NCI-H1048 (cell line): ENCODE measurements around the gene SVOPL.
A peak's percentile ranks its signal among the peaks of the same experiment; 100 is the strongest.

Experiments used
- DNase-seq: peaks from one replicate; lab custom pipeline; 2025; lab: John Stamatoyannopoulos, UW

SVOPL gene

DNA sequence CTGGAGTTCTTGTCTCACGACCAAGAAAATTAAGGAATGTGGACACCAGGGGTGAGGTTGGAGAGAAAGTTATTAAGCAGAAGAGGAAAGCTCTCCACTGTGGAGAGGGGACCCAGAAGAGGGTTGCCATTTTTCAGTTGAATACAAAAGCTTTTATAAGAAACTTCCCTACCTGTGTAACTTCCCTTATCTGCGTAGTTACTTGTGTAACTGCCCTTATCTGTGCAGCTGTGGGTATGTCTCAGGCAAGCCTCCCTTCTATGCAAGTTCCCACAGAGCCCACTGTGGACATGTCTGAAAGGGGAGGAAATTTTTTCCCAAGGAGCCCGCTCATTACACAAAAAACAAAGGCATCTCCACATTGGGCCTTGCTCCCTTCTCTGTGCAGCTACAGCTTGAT lies 94.9 kb downstream of the SVOPL start:
- DNase-seq = no peak

DNA sequence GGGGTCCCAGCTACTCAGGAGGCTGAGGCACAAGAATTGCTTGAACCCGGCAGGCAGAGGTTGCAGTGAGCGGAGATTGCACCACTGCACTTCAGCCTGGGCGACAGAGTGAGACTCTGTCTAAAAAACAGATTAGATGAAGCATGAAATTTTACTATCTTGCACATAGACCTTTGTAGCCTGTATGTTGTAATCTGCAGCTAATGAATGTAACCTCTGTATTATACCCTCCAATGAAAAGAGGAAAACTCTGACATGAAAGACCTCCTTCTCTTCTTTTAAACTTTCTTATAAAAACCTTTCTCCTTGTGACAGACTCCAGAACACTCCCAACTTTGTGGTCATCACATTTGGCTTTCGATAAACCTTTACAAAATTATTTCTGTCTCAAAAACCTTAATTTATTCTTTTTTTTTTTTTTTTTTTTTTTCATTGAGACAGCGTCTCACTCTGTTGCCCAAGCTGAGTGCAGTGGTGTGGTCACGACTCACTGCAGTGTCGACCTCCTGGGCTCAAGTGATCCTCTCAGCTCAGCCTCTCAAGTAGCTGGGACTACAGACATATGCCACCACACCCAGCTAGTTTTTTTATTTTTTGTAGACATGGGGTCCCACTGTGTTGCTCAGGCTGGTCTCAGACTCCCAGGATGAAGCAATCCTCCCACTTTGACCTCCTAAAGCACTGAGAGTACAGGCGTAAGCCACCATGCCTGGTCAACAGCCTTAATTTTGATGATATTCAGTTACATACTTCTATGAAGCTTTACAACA lies 97.4 kb downstream of the SVOPL start:
- DNase-seq = no peak

DNA sequence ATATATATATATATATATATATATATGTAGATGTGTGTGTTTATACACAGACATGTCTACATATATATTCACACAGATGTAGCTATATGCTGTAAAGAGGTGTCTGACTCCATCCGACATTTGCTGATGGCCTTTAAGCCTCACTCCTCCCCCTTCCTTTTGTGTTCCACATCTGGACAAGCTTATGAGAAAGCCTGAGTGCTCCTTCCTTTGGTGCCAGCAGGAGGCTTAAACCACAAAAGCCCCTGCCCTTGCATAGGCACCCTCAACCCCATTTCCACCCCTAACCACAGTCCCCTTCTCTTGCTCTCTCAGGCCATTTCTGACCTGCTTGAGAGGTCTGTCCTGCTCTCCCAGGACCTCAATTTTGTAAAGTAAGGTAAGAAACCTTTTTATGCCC lies 98.7 kb downstream of the SVOPL start:
- DNase-seq = no peak

DNA sequence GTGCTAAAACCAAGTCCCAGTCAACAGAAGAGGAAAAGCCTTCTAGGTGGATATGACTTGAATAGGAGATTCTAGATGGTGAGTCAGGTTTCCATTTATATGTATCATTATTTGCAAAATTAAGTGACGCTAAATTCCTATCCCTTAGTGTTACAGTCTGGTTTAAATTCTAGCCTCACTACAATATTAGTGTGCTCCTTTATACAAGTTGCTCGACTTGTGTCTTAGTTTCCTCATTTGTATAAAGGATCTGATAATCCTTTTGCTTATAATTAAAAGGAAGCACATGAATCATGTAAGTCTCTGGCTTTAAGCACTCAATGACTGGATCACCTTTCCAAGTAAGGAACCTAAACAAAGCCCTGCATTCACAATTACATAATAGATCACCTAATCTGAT lies 105.7 kb downstream of the SVOPL start:
- DNase-seq = no peak

DNA sequence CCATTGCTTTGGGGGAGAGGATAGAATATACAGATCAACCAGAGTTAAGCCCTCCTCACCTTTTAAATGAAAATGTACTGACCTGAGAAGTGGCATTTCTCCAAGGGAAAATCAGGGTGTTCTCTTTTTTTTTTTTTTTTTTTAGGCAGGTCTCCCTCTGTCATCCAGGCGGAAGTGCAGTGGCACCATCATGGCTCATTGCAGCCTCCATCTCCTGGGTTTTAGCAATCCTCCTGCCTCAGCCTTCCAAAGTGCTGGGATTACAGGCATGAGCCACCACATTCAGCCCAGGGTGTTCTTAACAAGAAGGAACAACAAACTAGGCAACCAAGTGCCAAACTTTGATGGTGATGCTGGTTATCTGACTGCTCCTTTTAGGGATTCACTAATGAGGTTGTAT lies 111.0 kb downstream of the SVOPL start:
- no peak for DNase-seq

DNA sequence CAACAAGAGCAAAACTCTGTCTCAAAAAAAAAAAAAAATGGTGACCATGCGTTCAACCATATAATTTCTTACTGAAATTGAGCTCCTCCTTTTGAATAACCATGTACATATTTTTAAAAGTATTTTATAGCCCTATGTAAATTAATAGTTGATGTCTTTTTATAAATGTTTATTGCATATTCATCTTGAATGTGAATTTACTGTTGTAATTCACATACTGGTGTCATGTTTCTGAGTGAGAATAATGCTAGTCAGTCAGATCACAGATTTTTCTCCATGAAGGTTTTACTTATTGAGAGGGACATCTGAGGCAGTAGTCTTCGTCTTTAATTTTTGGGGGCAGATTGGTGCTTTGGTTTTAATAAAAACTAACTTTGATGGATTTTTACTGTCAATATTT lies 112.2 kb downstream of the SVOPL start:
- no peak for DNase-seq

DNA sequence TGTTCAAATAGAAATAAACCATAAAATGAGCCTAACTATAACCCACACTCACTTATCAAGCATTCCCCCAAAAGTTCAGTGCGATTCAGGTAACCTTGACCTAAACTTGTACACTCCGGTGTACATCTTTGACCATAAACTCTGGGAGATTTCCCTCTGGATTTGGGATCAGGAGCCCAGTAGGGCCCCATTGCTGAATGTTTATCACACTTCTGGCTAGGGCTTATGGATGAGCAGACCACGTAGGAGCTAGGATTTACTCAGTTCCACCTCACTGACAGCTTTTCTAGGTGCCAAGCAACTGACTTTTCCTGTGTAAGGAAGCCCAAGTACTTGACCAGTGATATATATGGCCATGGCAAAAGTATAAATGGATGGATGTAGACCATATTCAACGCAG lies 113.7 kb downstream of the SVOPL start:
- DNase-seq = no peak

DNA sequence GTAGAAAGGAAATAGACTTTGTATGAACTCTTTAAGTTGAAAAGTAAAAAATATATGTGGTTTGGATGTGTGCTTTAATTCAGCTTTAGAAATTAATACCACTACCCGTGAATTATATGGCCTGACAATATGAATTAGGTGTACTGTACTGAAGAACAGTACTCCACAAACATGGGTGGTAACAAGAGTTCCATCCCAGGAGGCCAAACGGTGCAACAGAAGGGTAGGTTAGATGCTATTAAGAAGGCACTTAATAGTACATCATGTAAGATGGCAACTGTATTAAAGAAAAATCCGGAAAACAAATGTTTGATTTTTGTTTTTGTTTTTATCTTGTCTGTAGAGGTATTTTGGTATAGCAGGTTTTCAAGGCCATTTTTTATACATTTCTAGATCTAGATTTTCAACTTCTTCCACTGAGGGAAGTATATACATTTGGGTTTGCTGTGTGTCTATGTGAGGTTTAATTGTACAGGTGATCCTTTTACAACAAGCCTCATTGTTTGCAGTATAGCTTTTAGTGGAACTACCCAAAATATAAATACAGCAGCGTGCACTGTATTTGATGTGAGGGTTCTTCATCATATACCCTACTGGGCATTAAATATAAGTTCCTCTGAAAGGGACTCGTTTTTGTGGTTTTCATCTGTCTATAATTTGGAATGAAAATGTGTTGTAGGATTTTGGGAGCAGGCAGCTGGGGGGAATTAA lies 115.7 kb downstream of the SVOPL start:
- DNase-seq = no peak

DNA sequence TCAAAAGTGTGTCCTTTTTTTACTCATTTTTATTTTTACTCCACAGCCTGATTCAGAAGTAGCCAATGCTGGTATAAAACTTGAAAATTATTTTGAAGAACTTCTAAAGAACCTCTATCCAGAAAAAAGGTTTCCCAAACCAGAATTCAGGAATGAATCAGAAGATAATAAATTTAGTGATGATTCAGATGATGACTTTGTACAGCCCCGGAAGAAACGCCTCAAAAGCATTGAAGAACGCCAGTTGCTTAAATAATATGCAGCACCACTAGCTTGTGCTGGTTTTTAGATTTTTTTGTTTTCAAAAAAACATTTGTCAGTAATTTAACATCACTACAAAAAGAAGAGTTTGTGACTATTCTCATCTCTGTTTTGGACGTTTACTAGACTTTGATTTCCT lies 116.5 kb downstream of the SVOPL start:
- DNase-seq = no peak

DNA sequence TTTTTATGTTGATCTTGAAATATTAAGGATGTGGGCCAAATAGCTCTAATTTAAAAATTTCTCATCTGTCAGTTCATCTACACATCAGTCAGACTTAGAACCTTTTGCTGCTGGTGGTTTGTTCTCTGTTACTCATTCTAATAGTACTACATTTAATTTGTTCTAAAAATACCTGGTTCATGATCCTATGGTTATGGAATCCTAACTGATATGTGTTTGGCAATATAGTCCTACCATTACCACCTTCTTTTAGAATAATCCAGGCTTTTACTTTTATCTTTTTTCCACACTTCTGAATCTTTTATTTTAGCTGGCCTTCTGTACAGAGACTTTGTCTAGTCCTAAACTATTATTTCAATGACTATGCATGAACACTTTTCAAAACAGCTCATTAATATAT lies 116.9 kb downstream of the SVOPL start:
- DNase-seq = no peak

DNA sequence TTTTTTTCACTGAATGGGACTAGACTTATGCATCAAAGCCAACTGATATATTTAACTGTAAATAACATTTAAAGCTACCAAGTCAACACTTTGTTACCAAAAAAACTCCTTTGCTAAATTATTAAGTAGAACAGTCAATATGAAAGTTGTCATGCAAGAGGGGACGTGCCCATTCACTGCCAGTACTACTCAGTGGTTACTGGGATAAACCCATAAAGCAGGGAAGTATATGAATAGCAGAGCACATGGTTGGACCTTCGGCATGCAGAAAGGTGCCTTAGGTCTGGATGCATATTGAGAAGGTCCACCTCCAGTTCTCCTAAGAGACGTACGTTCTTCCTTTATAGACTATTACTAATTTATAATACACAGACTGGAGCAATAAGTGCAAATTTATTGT lies 120.1 kb downstream of the SVOPL start:
- no peak for DNase-seq

DNA sequence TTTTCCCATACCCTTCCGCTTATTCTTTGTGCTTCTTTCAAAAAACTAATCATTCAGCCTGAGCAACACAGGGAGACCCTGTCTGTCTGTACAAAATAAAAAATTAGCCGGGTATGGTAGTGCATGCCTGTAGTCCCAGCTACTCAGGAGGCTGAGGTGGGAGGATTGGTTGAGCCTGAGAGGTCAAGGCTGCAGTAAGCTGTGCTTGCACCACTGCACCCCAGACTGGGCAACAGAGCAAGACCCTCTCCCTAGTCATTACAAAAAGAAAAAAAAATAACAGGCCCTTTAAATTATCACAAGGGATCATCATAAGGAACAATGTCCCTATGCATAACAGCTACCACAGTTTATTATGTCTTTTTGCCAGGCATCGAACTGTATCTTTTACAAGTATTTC lies 121.5 kb downstream of the SVOPL start:
- DNase-seq = no peak

DNA sequence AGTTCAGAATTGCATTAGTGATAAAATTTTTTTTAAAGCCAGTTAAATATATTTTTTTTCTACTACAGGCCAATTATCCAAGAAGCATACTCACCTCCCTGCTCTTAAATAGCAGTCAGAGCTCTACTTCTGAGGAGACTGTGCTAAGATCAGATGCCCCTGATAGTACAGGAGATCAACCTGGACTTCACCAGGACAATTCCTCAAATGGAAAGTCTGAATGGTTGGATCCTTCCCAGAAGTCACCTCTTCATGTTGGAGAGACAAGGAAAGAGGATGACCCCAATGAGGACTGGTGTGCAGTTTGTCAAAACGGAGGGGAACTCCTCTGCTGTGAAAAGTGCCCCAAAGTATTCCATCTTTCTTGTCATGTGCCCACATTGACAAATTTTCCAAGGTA lies 122.0 kb downstream of the SVOPL start:
- DNase-seq = no peak

DNA sequence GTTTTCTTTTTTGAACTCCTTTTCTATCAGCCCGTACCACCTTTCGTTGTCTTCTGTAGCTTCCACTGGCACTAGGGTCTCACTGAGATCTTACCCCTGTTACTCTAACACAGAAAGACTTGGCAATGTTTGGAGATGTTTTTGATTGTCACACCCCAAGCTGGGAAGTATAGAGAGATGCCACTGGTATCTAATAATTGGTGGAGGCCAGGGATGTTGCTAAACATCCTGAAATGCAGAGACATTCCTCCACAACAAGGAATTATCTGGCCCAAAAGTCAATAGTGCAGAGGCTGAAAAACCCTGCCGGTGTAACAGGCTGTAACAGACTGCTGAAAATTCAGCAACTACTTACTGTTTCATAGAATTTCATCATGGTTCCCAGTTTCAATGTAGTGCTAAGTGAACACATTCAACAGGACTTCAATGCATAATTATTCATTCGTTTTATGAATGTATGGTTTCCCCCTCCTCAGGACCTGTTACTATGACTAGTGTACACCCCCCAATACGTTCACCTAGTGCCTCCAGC lies 125.2 kb downstream of the SVOPL start:
- no peak for DNase-seq

DNA sequence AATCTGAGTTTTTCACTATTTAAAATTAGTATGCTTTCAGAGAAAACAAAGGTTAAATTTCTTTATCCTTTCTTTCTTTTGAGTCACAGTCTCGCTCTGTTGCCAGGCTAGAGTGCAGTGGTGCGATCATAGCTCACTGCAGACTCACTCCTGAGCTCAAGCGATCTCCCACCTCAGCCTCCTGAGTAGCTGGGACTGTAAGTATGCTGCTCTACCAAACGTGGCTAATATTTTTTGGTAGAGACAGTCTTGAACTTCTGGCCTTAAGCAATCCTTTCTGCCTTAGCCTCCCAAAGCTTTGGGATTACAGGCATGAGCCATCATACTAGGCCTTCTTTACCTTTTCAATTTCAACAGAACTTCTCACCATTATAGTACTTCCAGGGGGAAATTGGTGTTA lies 127.4 kb downstream of the SVOPL start:
- no peak for DNase-seq

DNA sequence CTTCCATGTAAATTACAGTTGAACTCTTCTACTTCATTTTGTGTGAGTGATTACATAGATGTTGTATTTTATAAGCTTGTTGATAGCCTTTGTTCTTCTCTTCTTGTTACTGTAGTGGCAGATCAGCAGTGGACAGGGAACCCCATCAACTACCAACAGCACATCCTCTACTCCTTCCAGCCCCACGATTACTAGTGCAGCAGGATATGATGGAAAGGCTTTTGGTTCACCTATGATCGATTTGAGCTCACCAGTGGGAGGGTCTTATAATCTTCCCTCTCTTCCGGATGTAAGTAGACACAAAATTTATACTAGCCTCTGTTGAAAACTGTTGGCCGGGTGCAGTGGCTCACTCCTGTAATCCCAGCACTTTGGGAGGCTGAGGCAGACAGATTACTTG lies 130.4 kb downstream of the SVOPL start:
- no peak for DNase-seq

DNA sequence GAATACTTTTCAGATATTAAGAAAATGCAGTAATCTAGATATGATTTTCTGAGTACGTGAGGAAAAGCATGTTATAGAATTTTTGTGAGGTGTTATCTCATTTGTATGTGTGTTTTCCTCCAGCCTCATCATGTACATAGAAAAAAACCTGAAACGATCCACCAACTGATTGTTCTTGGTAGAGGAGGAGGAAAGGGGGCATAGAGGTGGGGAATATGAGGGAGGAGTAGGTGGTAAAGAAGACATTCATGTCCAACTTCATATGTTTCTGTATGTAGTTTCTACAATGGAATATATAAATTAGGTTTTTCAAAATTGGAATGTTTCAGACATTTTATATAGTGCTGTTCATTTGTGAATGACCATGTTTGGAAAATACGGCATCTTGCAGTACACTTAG lies 131.7 kb downstream of the SVOPL start:
- DNase-seq = no peak

DNA sequence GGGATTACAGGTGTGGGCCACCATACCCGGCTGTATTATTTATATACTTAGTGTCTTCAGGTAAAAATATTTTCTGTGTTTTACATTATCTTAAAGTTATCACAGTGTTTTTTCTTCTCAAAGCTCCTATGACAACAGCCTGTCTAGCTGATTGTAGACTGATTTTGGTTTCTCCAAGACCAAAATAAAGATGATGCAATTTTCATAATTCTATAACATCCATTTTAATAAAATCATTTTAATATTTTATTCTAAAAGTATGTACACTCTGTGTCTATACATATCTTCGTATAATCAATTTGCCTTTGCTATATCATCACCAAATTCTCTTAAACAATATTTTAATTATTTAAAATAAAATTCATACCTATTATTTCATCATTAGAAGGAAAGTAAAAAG lies 132.5 kb downstream of the SVOPL start:
- DNase-seq = no peak

DNA sequence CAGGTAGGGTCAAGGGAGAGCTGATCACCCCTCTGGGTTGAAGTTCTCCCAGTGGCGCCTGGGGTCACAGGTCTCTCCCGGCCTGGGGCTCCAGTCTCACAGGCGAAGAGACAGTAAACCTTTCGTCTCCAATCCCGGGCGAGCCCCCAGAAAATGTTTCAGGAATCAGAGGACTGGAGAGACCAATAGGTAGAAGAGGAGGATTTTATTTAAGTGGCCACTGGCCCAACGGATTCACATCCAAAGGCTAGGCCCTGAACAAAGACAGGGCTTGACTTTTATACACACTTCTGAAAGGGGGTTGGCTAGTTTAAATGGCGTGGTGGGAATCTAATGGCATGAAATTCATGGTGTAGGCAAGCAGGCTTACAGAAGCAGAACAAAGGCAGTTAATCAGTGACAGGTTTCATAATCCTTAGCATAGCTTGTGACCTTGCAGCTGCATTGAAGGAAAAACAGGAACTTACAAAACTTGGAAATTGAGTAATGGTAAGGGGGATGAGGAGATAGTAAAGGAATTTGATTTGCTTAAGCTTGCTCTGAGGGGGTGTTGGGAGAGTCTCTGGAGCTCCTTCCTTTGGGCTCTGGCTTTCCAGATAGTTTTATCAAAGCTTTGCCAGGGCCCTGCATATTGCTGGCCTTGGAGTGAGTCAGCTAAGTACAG lies 135.6 kb downstream of the SVOPL start:
- DNase-seq = no peak

DNA sequence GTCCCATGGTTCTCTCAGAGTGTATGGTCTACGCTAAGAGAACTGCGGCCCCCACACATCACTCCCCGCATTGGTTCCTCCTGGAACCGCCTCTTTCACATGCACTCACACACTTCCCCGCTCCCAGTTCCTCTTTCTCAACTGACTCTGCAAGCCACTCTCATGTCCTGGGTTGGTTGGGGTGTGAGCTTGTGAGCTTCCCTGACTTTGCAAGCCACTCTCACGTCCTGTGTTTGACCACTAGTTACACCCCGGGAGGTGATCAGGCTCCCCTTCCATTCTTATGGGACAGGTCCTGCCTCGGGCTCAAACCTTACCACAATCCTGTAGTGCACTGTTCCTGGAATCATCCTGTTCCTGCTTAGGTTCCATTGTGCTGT lies 136.1 kb downstream of the SVOPL start:
- no peak for DNase-seq

DNA sequence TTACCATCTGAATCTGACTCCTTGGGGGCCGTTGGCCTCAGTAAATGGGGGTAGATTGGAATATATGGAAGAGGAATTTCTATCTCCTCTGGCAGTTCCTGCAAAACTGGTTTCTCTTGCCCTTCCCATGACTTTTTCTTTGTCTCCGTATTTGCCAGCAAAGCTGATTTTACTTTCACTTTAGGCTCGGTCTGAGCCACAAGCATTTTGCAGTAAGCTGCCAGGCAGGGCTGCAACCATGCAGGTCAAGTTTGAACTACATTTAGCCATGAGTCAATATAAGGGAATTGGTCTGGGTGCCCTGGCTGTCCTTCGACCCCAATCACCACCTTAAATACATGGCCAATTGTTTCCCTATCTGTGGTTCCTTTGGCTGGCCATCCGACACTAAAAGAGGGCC lies 136.8 kb downstream of the SVOPL start:
- peak; percentile 34 for DNase-seq

DNA sequence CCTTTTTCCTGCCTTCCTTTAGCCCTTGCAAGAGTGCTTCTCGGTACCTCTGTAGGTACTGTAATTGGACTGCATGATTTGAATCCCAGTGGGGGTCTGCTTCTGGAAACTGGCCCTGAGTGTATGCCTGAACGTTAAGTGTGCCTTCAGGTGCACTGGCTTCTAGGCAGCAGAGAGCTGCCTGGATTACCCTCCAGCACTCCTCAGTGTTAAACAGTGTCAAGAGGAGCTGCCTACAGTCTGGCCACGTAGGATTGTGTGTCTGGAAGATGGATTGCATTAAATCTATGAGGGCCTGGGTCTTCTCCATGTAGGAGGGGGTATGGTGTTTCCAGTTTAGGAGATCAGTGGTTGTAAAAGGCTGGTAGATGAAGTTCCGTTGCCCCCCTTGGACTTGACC lies 137.4 kb downstream of the SVOPL start:
- DNase-seq = no peak

DNA sequence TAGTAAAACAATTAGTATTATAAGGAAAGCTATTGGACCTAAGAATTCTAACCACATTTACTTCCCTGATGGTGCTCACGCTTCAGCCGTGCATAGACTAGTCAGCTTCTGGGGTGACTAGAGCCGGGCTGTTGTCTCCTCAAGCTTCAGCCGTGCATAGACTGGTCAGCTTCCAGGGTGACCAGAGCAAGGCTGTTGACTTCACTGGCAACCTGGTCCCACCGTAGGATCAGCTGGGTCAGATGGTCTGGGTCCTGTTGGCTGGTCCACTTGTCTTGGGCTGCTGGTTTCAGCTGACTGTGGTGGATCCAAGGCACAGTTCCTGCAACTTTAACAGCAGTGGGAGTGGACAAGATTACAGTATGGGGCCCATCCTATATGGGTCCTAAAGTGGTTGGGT lies 141.7 kb downstream of the SVOPL start:
- DNase-seq = no peak
